ENCODE results near the gene RGS2.

- no peak for TF ChIP-seq CTCF (IDR thresholded peaks at IDR 0.05; ENCODE audit: low read depth, low read length)
- no peak for TF ChIP-seq EZH2phosphoT487 (IDR thresholded peaks at IDR 0.05; ENCODE audit: low read depth)
Observed at GRCh38 chr1:192849442-192849841, 40.6 kb downstream of the RGS2 start.

Measured in OCI-LY3 (cell line).